Activated CD4-positive, alpha-beta memory T cell treated with anti-CD3 and anti-CD28 coated beads, Interleukin-2, amount 10 ng/mL, durations not matched to agents 7 days and 5 days (primary cell): ENCODE results near the gene ANXA6. TPM values are rescaled to one million over a fixed set of nuclear protein-coding genes. Genes with fewer than 3 reads are reported as not detected.

Experiments
- CTCF ChIA-PET: fragments of 350-600 bp; sonication (Branson Sonifier 250); formaldehyde crosslinking; loops from one replicate; lab custom pipeline; 2021; ENCODE audit warnings: antibody characterized with exemption, inconsistent platforms; lab: Charles Lee
- POLR2A ChIA-PET: fragments of 350-600 bp; sonication (Branson Sonifier 250); formaldehyde crosslinking; loops from one replicate; lab custom pipeline; 2021; ENCODE audit warnings: antibody characterized with exemption; lab: Charles Lee
- DNase-seq: peaks from one replicate; pipeline ENCODE4 v3.0.0-alpha.2; 2020
- H3K27ac Mint-ChIP-seq: one replicate; pipeline ENCODE4 v1.8.0; 2021; ENCODE audit warnings: mild to moderate bottlenecking, mixed read lengths
- H3K27me3 Mint-ChIP-seq: one replicate; pipeline ENCODE4 v1.8.0; 2021; ENCODE audit warnings: mixed read lengths
- H3K36me3 Mint-ChIP-seq: one replicate; pipeline ENCODE4 v1.8.0; 2021; ENCODE audit warnings: low read depth, mixed read lengths
- H3K4me1 Mint-ChIP-seq: one replicate; pipeline ENCODE4 v1.8.0; 2021; ENCODE audit warnings: mixed read lengths
- H3K4me3 Mint-ChIP-seq: one replicate; pipeline ENCODE4 v1.8.0; 2021; ENCODE audit warnings: mild to moderate bottlenecking, mixed read lengths
- H3K9me3 Mint-ChIP-seq: one replicate; pipeline ENCODE4 v1.8.0; 2021; ENCODE audit warnings: mixed read lengths
- total RNA-seq, 2 experiments: library from RNA; stranded (reverse); gene quantifications; one replicate each; pipeline ENCODE4 v1.2.3, GENCODE V29; 2021

ANXA6 gene
- total RNA-seq, 2 experiments from 2014 or later = 603 to 606 TPM

DNA sequence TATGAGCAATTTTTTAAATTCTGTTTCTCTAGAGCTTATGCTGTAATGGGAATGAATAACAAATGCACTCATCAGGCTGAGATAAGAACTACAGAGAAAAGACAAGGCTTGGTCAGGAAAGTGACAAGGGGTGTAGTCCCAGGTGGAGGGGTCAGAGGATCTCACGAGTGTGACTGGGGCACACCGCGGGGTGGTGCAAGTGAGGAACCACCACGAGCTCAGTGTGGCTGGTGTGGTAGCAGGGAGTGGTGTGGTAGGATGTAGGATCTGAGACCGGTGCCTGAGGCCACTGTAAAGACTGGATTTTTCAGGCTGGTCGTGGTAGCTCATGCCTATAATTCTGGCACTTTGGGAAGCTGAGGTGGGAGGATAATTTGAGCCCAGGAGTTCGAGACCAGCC is 9.0 kb downstream of the ANXA6 start:
- Mint-ChIP-seq H3K4me3 (peak overlapping the region; percentile 34), H3K27me3 (no peaks in the 10 kb centered on the region)

DNA sequence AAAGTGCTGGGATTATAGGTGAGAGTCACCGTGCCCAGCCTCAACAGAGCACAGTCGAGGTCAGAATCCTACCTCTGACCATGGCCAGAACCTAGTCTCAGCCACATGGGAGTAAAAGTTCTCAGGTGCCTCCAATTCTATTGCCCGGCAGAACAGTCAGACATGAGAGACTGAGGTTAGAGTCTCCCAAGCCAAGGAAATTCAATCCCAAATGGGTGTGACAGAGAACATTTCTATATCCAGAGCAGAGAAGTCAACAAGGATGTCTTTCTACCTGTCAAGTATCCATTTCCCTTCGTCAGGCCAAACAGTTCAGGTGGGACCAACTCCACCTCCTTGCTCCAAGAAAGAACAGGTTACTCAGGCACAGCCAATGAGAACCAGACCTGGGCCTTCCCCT is 10.5 kb downstream of the ANXA6 start:
- no peak for DNase-seq
- POLR2A ChIA-PET = interaction anchor here (1.6 to 3.5 kb wide), 3 partner anchors 10 to 21 kb away, joined by 7 to 12 read pairs (median 9); partner anchors contain the start of gene ANXA6
- H3K4me1 Mint-ChIP-seq = peaks cover 98% of the 10 kb centered on the region
- no peaks in the 10 kb centered on the region for H3K27me3 Mint-ChIP-seq
- CTCF ChIA-PET = interaction anchor here (2.3 to 4.3 kb wide), 3 partner anchors 18 to 31 kb away, joined by 9 to 43 read pairs (median 22); no protein-coding TSS in a partner anchor
- H3K27ac Mint-ChIP-seq = peak overlapping the region; percentile 42
- H3K36me3 Mint-ChIP-seq = peaks cover 78% of the 10 kb centered on the region
- H3K9me3 Mint-ChIP-seq = no peaks in the 10 kb centered on the region
- no peak overlapping the region for H3K4me3 Mint-ChIP-seq

More for the DNA sequence above, 9.0 kb downstream of the ANXA6 start:
- DNase-seq = peak; percentile 55
- Mint-ChIP-seq H3K27ac (peak overlapping the region; percentile 82), H3K36me3 (peaks cover 77% of the 10 kb centered on the region), H3K4me1 (peaks cover 98% of the 10 kb centered on the region), H3K9me3 (no peaks in the 10 kb centered on the region)
- POLR2A ChIA-PET = interaction anchor here (0.6 to 3.5 kb wide), 14 partner anchors 9 to 699 kb away, joined by 3 to 21 read pairs (median 4); partner anchors contain the start of genes ANXA6 and CCDC69
- CTCF ChIA-PET = interaction anchor here (0.7 to 4.3 kb wide), 12 partner anchors 9 to 104 kb away, joined by 3 to 49 read pairs (median 8); partner anchors contain the start of genes ANXA6 and GM2A

DNA sequence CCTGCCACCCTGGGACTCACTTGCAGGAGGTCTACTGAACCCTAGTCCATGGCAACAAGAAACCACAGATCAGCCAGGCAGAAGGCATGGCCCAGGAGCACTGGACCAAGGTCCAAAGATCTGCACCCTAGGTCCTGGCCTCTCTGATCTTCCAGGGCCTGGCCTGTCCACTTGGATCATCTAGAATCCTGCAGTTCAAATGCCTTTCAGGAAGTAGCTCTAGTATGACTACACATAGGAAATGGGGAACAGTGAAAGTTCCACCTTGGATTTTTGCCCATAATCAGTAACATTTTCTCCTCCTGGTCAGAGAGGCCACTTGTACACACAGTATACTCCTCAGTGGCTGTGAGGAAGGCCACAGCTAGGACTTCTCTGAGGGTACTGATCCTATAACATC is 11.5 kb downstream of the ANXA6 start:
- H3K36me3 Mint-ChIP-seq = peaks cover 81% of the 10 kb centered on the region
- H3K9me3 Mint-ChIP-seq = no peaks in the 10 kb centered on the region
- H3K27ac Mint-ChIP-seq = no peak overlapping the region
- peaks cover 98% of the 10 kb centered on the region for H3K4me1 Mint-ChIP-seq
- ChIA-PET POLR2A (interaction anchor here (1.6 to 3.5 kb wide), 3 partner anchors 9 to 20 kb away, joined by 7 to 12 read pairs (median 8); partner anchors contain the start of gene ANXA6), CTCF (interaction anchor here (0.9 to 2.8 kb wide), 3 partner anchors 31 to 98 kb away, joined by 3 to 9 read pairs (median 3); no protein-coding TSS in a partner anchor)
- H3K27me3 Mint-ChIP-seq = no peaks in the 10 kb centered on the region
- DNase-seq = no peak
- H3K4me3 Mint-ChIP-seq = no peak overlapping the region

DNA sequence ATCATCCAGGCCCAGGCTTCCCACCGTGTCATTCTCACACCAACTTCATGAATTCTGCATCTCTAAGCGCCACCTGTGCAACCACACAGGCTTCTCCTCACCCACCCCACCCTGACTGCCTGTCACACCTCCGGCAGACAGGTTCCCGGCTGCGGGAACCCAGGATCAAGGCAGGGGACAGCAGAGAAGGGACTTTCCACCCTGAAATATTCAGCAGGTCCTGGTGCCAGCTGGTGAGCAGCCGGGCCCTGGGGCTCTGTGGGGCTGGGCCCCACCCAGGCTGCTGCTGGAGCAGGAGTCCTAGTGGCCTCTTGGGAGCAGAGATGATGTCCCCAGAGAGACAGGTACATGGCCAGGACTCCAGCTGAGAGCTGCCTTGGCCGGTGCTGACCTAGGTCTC is 12.7 kb downstream of the ANXA6 start:
- no peak for DNase-seq
- POLR2A ChIA-PET = interaction anchor here (1.1 to 1.9 kb wide), 5 partner anchors 10 to 29 kb away, joined by 3 to 8 read pairs (median 4); partner anchors contain the start of gene ANXA6
- H3K9me3 Mint-ChIP-seq = no peaks in the 10 kb centered on the region
- CTCF ChIA-PET = interaction anchor here (0.8 to 2.8 kb wide), 2 partner anchors 10 to 30 kb away, joined by 4 to 9 read pairs; no protein-coding TSS in a partner anchor
- H3K4me3 Mint-ChIP-seq = no peak overlapping the region
- H3K27ac Mint-ChIP-seq = peak overlapping the region; percentile 36
- peaks cover 81% of the 10 kb centered on the region for H3K36me3 Mint-ChIP-seq
- peaks cover 97% of the 10 kb centered on the region for H3K4me1 Mint-ChIP-seq
- H3K27me3 Mint-ChIP-seq = no peaks in the 10 kb centered on the region

DNA sequence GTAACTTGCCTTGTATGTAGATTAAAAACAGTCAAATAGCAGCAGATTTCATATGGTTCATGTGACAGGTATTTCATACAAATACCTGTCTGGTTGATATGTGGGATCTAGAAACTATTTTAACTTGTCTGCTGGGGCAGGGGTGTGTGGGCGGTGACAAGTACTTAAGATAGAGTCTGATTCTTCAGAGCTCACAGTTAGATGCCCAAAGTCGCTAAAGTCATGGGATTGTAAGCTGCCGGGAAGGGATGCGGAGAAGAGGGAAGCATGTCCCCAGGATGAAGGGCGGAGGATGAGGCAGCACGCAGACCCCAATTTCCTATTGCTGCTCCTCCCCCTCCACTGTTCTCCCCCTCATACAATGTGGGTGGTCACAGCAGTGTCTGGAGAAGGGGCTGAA is 13.3 kb downstream of the ANXA6 start:
- Mint-ChIP-seq H3K4me3 (no peak overlapping the region), H3K27ac (peak overlapping the region; percentile 36), H3K36me3 (peaks cover 85% of the 10 kb centered on the region), H3K4me1 (peaks cover 95% of the 10 kb centered on the region), H3K27me3 (no peaks in the 10 kb centered on the region), H3K9me3 (no peaks in the 10 kb centered on the region)
- no peak for DNase-seq
- ChIA-PET CTCF (interaction anchor here (0.8 to 3.8 kb wide), 4 partner anchors 11 to 29 kb away, joined by 3 to 27 read pairs (median 6); no protein-coding TSS in a partner anchor), POLR2A (interaction anchor here (1.1 to 1.6 kb wide), 4 partner anchors 11 to 29 kb away, joined by 3 to 5 read pairs (median 4); no protein-coding TSS in a partner anchor)

DNA sequence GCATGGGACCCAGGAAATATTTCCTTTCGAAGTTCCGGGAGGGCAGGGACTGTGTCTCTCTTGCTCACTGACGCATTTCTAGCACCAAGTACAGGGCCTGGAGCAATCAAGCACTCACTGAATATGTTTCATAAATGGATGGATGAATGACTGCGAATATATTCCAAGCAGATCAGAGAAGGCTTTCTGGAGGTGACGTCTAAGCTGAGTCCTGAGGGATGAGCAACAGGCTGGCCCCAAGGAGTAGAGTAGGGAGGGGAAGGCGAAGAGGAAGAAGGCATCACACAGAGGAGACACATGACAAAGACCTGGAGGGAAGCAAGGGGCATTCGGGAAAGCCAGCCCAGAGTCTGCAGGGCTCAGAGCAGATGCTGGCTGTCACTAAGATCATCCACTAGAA is 13.9 kb downstream of the ANXA6 start:
- peaks cover 85% of the 10 kb centered on the region for H3K36me3 Mint-ChIP-seq
- peak overlapping the region; percentile 36 for H3K27ac Mint-ChIP-seq
- no peaks in the 10 kb centered on the region for H3K27me3 Mint-ChIP-seq
- POLR2A ChIA-PET = interaction anchor here (1.4 to 1.7 kb wide), 4 partner anchors 11 to 28 kb away, joined by 4 to 7 read pairs (median 4); partner anchors contain the start of gene ANXA6
- H3K4me1 Mint-ChIP-seq = peaks cover 95% of the 10 kb centered on the region
- no peak for DNase-seq
- H3K9me3 Mint-ChIP-seq = no peaks in the 10 kb centered on the region
- no peak overlapping the region for H3K4me3 Mint-ChIP-seq
- CTCF ChIA-PET = interaction anchor here (1.1 to 3.8 kb wide), 4 partner anchors 18 to 95 kb away, joined by 3 to 27 read pairs (median 7); no protein-coding TSS in a partner anchor

DNA sequence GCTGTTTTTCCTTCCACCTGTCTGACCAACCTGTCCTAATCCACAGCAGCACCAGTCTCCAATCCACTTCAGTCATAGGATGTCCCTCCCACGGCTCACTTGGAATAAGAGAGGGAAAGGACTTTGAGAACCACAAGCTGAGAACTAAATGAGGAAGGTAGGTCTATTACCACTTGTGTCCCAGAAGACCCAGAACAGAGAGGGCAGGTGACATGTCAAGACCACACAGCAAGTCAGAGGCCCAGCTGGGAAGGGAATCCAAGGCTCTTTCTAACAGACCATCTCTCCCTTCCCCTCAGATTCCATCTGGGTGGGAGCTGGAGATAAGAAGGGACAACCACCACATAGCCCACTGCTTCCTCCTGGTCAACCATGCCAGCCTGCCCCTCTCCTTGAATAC is 14.6 kb downstream of the ANXA6 start:
- Mint-ChIP-seq H3K36me3 (peaks cover 85% of the 10 kb centered on the region), H3K4me3 (no peak overlapping the region), H3K9me3 (no peaks in the 10 kb centered on the region), H3K4me1 (peaks cover 95% of the 10 kb centered on the region), H3K27ac (peak overlapping the region; percentile 36), H3K27me3 (no peaks in the 10 kb centered on the region)
- ChIA-PET CTCF (interaction anchor here (1.1 to 3.8 kb wide), 5 partner anchors 17 to 96 kb away, joined by 3 to 27 read pairs (median 5); no protein-coding TSS in a partner anchor), POLR2A (interaction anchor here (0.6 to 2.7 kb wide), 4 partner anchors 9 to 62 kb away, joined by 3 to 30 read pairs (median 8); partner anchors contain the start of genes ANXA6 and TNIP1)
- no peak for DNase-seq

DNA sequence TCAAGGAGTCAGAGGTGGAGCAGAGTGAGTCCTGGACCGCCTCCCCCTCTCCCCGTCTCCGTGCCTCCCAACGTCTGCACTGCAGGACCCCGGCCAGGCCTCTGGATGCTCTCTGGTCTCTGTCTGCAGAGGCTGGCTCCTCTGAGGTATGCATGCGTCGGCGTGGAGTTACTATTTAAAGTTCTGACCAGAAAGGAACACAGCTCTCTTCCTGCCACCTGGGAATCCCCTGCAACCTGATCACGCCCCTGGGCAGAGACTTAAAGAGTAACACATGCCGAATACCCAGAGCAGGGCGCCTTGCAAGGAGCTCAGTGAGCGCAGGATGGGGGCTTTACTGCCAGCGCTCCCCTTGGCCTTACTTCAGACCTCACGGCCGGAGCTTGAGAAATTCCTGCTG is 16.0 kb downstream of the ANXA6 start:
- no peaks in the 10 kb centered on the region for H3K9me3 Mint-ChIP-seq

DNA sequence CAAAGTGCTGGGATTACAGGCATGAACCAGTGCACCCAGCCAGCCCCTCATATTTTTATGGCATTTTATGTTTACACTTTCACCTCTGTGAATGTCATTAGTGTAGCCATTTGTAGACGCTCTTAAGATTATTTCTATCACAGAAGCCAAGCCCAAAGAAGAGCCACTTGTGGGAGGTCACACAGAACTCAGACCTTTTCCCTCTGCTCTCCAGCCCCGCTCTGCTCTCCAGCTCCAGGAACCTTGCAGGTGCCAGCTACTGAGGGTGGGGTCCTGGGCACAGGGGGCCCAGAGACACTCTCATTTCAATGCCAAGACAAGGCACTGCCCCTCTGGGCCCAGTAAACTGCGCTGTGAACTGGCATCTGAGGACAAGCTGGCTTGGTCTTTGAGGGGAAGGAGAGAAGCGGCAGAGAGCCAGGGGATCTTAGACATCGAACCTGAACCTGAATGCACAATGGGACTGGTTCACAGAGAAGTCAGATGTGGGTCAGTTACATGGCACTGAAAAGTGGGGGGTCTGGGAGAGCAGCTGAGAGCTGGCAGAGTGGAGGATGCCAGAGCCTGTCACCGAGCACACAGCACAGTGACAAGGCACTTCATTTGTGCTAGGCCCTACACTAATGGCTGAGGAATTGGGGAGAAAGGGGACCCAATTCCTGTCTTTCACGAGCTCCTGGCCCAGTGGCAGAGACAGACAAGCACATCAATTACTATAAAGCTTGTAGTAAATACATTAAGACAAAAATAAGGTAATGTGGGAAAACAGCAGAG is 16.7 kb downstream of the ANXA6 start:
- Mint-ChIP-seq H3K27me3 (no peaks in the 10 kb centered on the region), H3K4me3 (peak overlapping the region; percentile 21), H3K27ac (peak overlapping the region; percentile 32), H3K4me1 (peaks cover 89% of the 10 kb centered on the region), H3K36me3 (peaks cover 89% of the 10 kb centered on the region), H3K9me3 (no peaks in the 10 kb centered on the region)
- no peak for DNase-seq
- CTCF ChIA-PET = interaction anchor here (1.2 to 3.8 kb wide), 7 partner anchors 8 to 26 kb away, joined by 3 to 27 read pairs (median 6); no protein-coding TSS in a partner anchor
- POLR2A ChIA-PET = interaction anchor here (0.6 to 2.7 kb wide), 9 partner anchors 9 to 73 kb away, joined by 3 to 30 read pairs (median 5); partner anchors contain the start of gene ANXA6

More for the DNA sequence above, 16.0 kb downstream of the ANXA6 start:
- H3K36me3 Mint-ChIP-seq = peaks cover 88% of the 10 kb centered on the region
- H3K27me3 Mint-ChIP-seq = no peaks in the 10 kb centered on the region
- H3K4me3 Mint-ChIP-seq = peak overlapping the region; percentile 21
- POLR2A ChIA-PET = interaction anchor here (0.6 to 2.7 kb wide), 7 partner anchors 10 to 73 kb away, joined by 3 to 30 read pairs (median 6); partner anchors contain the start of gene ANXA6
- DNase-seq = peak; percentile 61
- H3K4me1 Mint-ChIP-seq = peaks cover 93% of the 10 kb centered on the region
- peak overlapping the region; percentile 70 for H3K27ac Mint-ChIP-seq
- CTCF ChIA-PET = interaction anchor here (1.2 to 3.8 kb wide), 7 partner anchors 12 to 97 kb away, joined by 3 to 27 read pairs (median 5); no protein-coding TSS in a partner anchor

DNA sequence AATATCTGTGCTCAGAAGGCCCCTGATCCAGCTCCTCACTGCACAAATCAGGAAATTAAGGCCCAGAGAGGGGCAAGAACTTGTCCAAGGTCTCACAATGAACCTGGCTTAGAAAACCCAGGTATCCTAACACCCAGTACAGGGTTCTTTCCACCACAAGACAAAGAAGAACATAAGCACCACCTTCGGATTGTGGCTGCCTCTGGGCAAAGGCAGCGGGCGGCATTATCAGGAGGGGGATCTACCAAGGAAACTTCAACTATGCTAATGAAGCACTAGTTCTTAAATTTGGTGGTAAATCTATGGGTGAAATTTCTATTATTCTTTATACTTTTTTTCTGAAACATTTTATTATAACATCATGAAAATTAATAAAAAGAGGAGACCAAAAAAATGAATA is 17.9 kb downstream of the ANXA6 start:
- Mint-ChIP-seq H3K27me3 (no peaks in the 10 kb centered on the region), H3K4me3 (no peak overlapping the region)
- CTCF ChIA-PET = interaction anchor here (2.1 kb wide), 1 partner anchor 9 kb away, joined by 6 read pairs; no protein-coding TSS in a partner anchor

DNA sequence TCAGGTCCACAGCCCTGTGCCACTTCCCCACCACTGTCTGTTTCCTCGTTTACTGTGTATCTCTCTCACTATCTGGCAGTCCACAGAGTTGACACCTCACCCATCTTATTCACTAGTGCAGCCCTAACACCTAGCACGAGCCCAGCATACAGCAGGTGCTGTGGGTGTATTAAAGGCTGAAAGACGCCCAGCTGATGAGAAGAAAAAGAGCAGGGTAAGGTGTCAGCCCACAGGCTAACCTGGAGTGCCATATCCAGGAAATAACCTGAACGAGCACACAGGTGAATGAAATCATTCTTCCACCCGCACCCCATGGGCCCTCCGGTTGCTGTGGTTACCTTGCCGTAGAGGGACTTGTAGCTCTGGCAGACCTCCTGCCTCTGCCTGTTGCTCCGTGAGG is 18.6 kb downstream of the ANXA6 start:
- Mint-ChIP-seq H3K4me3 (no peak overlapping the region), H3K27ac (peak overlapping the region; percentile 31), H3K9me3 (no peaks in the 10 kb centered on the region), H3K36me3 (peaks cover 86% of the 10 kb centered on the region), H3K27me3 (no peaks in the 10 kb centered on the region), H3K4me1 (peaks cover 72% of the 10 kb centered on the region)
- no peak for DNase-seq
- ChIA-PET CTCF (interaction anchor here (2.1 kb wide), 1 partner anchor 10 kb away, joined by 6 read pairs; no protein-coding TSS in a partner anchor), POLR2A (interaction anchor here (1.0 to 1.7 kb wide), 4 partner anchors 8 to 57 kb away, joined by 3 to 7 read pairs (median 4); no protein-coding TSS in a partner anchor)

More for the DNA sequence above, 17.9 kb downstream of the ANXA6 start:
- POLR2A ChIA-PET = interaction anchor here (1.0 to 1.7 kb wide), 5 partner anchors 9 to 58 kb away, joined by 3 to 7 read pairs (median 4); no protein-coding TSS in a partner anchor
- Mint-ChIP-seq H3K27ac (peak overlapping the region; percentile 31), H3K36me3 (peaks cover 88% of the 10 kb centered on the region), H3K4me1 (peaks cover 78% of the 10 kb centered on the region), H3K9me3 (no peaks in the 10 kb centered on the region)
- no peak for DNase-seq

DNA sequence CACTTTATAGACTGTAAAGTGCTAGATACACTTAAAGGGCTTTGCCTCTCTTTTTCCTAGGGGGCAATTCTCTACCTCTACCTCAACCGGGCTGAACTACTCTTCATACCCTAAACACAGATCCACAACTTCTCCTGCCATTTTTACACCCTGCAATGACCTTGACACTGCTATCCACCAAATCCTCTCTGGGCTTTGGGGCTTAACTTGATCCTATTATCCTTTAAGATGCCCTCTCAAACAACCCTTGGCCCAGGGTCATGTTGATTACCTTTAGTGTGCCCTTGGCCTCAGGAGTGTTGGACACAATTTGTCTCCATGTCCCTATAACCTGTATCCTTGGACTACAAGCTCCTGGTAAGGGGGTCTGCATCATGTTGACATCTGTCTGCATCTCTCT is 19.5 kb downstream of the ANXA6 start:
- ChIA-PET CTCF (interaction anchor here (1.4 to 4.8 kb wide), 2 partner anchors 12 to 22 kb away, joined by 5 to 35 read pairs; no protein-coding TSS in a partner anchor), POLR2A (interaction anchor here (0.9 to 2.6 kb wide), 4 partner anchors 8 to 20 kb away, joined by 3 to 7 read pairs (median 4); no protein-coding TSS in a partner anchor)
- no peak for DNase-seq
- Mint-ChIP-seq H3K36me3 (peaks cover 86% of the 10 kb centered on the region), H3K9me3 (no peaks in the 10 kb centered on the region), H3K27ac (peak overlapping the region; percentile 31), H3K4me3 (no peak overlapping the region), H3K27me3 (no peaks in the 10 kb centered on the region), H3K4me1 (peaks cover 67% of the 10 kb centered on the region)
